Naive thymus-derived CD4-positive, alpha-beta T cell (primary cell): ENCODE data around the gene FAM204A. TPM values are rescaled to one million over a fixed set of nuclear protein-coding genes. Genes with fewer than 3 reads are reported as not detected.

Experiments
- ATAC-seq: fragments of 150-1000 bp; cut with Tn5 transposase; 2 replicates; pipeline ENCODE4 v1.10.0; 2021; ENCODE audit warnings: mild to moderate bottlenecking, moderate library complexity
- CTCF ChIA-PET: fragments of 350-600 bp; sonication (Branson Sonifier 250); formaldehyde crosslinking; loops from one replicate; lab custom pipeline; 2021; ENCODE audit warnings: antibody characterized with exemption; lab: Charles Lee
- POLR2A ChIA-PET: fragments of 350-600 bp; sonication (Branson Sonifier 250); formaldehyde crosslinking; loops from one replicate; lab custom pipeline; 2021; ENCODE audit warnings: antibody characterized with exemption, inconsistent platforms; lab: Charles Lee
- DNase-seq, 9 donors: peaks; one replicate each; pipeline versions ENCODE4 v3.0.0 to v3.0.0-alpha.2; 2020 to 2022; ENCODE audit warnings: mixed read lengths in 1 of 9
- H3K27ac ChIP-seq: one replicate; pipeline ENCODE4 v1.7.0; 2013; ENCODE audit warnings: mild to moderate bottlenecking, low read depth, low read length, moderate library complexity
- H3K27me3 ChIP-seq, 2 donors: one replicate each; pipeline ENCODE4 v1.7.0; 2013; ENCODE audit warnings: low read length in 2 of 2, mild to moderate bottlenecking in 2 of 2, moderate library complexity in 2 of 2; ENCODE audit not compliant: control insufficient read depth in 2 of 2, insufficient read depth in 2 of 2
- H3K36me3 ChIP-seq, 3 experiments: 1 replicate in 2 of 3; 2 replicates in 1 of 3; pipeline ENCODE4 v1.7.0; 2013; ENCODE audit warnings: low read length in 3 of 3, mild to moderate bottlenecking in 3 of 3, moderate library complexity in 1 of 3; ENCODE audit not compliant: insufficient read depth in 3 of 3, control insufficient read depth in 2 of 3
- H3K4me1 ChIP-seq, 2 donors: one replicate each; pipeline ENCODE4 v1.7.0; 2013; ENCODE audit warnings: low read length in 2 of 2, mild to moderate bottlenecking in 2 of 2, moderate library complexity in 1 of 2; ENCODE audit not compliant: control insufficient read depth in 2 of 2, insufficient read depth in 2 of 2
- H3K4me3 ChIP-seq: 2 replicates; pipeline ENCODE4 v1.7.0; 2013; ENCODE audit warnings: mild to moderate bottlenecking, low read length
- H3K9me3 ChIP-seq, 3 experiments: 1 replicate in 2 of 3; 2 replicates in 1 of 3; pipeline ENCODE4 v1.7.0; 2013; ENCODE audit warnings: low read length in 3 of 3; ENCODE audit not compliant: control insufficient read depth in 2 of 3
- H3K27ac Mint-ChIP-seq, 9 donors: one replicate each; pipeline ENCODE4 v1.8.0; 2020 to 2022; ENCODE audit warnings: mixed read lengths in 9 of 9, mild to moderate bottlenecking in 8 of 9, moderate library complexity in 5 of 9, inconsistent platforms in 2 of 9
- H3K27me3 Mint-ChIP-seq, 5 donors: one replicate each; pipeline ENCODE4 v1.8.0; 2021 to 2022; ENCODE audit warnings: mixed read lengths in 5 of 5, mild to moderate bottlenecking in 1 of 5
- H3K36me3 Mint-ChIP-seq, 5 donors: one replicate each; pipeline ENCODE4 v1.8.0; 2020 to 2022; ENCODE audit warnings: mixed read lengths in 5 of 5, mild to moderate bottlenecking in 3 of 5, inconsistent platforms in 1 of 5
- H3K4me1 Mint-ChIP-seq, 7 donors: one replicate each; pipeline ENCODE4 v1.8.0; 2020 to 2022; ENCODE audit warnings: mixed read lengths in 7 of 7, mild to moderate bottlenecking in 3 of 7, inconsistent platforms in 1 of 7
- H3K4me3 Mint-ChIP-seq, 10 donors: one replicate each; pipeline ENCODE4 v1.8.0; 2020 to 2022; ENCODE audit warnings: mild to moderate bottlenecking in 10 of 10, mixed read lengths in 10 of 10, moderate library complexity in 6 of 10, inconsistent platforms in 2 of 10
- H3K9me3 Mint-ChIP-seq, 11 donors: one replicate each; pipeline ENCODE4 v1.8.0; 2020 to 2022; ENCODE audit warnings: mixed read lengths in 11 of 11, mild to moderate bottlenecking in 4 of 11, inconsistent platforms in 1 of 11, moderate library complexity in 1 of 11
- intact Hi-C, 2 donors: fragments of 100-400 bp; cut with micrococcal nuclease; formaldehyde crosslinking; loops; one replicate each; pipeline ENCODE4 v1.15.1; 2023
- polyA plus RNA-seq, 2 donors: library from polyadenylated mRNA; unstranded; fragments of 300-500 nt; fragmentation: Illumina TruSeq; gene quantifications; one replicate each; pipeline ENCODE4 v1.2.3, GENCODE V29; 2021
- total RNA-seq, 6 experiments: library from RNA in 5 of 6; stranded (reverse) in 5 of 6; gene quantifications; 1 replicate in 5 of 6; 2 replicates in 1 of 6; pipeline ENCODE4 v1.2.3 and lab custom pipeline; 2021 to 2026

The FAM204A gene
- total and polyA plus RNA-seq, 7 experiments from 2014 or later, result 56.6 to 122 (median 64.8) TPM

DNA sequence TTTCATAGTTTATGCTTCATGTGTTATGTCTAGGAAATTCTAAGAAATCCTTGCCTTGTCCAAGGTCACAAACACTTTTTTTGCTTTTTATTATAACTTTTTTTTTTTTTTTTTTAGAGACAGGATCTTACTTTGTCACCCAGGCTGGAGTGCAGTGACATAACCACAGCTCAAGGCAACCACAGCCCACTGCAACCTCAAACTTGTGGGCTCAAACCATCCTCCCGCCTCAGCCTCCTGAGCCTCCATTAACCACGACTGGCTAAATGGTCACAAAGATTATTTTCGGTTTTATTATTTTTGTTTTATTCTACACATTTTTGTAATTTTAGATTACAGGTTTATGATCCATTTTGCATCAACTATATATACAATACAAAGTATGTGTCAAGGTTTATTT lies 7.1 kb upstream of the FAM204A start:
- Mint-ChIP-seq H3K4me1 (peaks cover 0 to 2% (median 0%) of the 10 kb centered on the region in 7 donors), H3K9me3 (peaks cover 0 to 8% (median 0%) of the 10 kb centered on the region in 11 donors), H3K27ac (no peak overlapping the region), H3K36me3 (peaks cover 0 to 5% (median 0%) of the 10 kb centered on the region in 5 donors), H3K27me3 (peaks cover 18 to 35% (median 26%) of the 10 kb centered on the region in 5 donors), H3K4me3 (no peak overlapping the region)
- Histone ChIP-seq H3K27me3 (no peaks in the 10 kb centered on the region), H3K4me3 (no peak overlapping the region), H3K4me1 (no peaks in the 10 kb centered on the region), H3K36me3 (no peaks in the 10 kb centered on the region), H3K9me3 (no peaks in the 10 kb centered on the region), H3K27ac (no peak overlapping the region)
- ChIA-PET POLR2A (no interaction called here), CTCF (interaction anchor here (0.6 kb wide), 1 partner anchor 109 kb away, joined by 4 read pairs; no protein-coding TSS in a partner anchor)
- DNase-seq, result no peak
- intact Hi-C loops, result loop anchor here in 1 of 2 donors (10.0 kb wide), 1 partner anchor 196 kb away; no protein-coding TSS in a partner anchor
- ATAC-seq, result no peak

DNA sequence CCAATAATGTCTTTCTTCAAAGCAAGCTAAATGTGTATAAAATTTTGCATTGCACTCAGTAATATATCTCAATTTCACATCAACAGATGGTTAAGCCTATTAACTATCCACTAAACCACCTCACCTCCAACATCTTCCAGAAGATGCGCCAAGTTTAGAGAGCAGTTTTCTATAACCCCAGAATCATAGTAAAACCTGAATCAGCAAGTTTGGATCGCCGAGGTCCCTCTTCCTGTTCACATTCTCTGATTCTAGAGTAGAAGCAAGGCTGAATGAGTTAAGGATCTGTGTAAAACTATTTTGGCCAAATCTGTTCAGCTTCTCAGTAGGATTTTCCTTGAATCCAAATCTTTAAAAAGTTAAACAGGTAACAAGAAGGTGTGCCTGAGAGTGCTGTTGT lies 1.4 kb upstream of the FAM204A start:
- Mint-ChIP-seq H3K36me3 (peaks cover 0 to 7% (median 3%) of the 10 kb centered on the region in 5 donors), H3K27ac (peak overlapping the region in 6 of 9 donors; percentile 76 to 98 (median 91)), H3K27me3 (peaks cover 0 to 5% (median 0%) of the 10 kb centered on the region in 5 donors), H3K9me3 (peaks cover 0 to 7% (median 0%) of the 10 kb centered on the region in 11 donors), H3K4me3 (peak overlapping the region in 8 of 10 donors; percentile 48 to 98 (median 96)), H3K4me1 (peaks cover 15 to 55% (median 46%) of the 10 kb centered on the region in 7 donors)
- Histone ChIP-seq H3K36me3 (peaks cover 0 to 9% (median 0%) of the 10 kb centered on the region in 3 experiments), H3K4me3 (no peak overlapping the region), H3K4me1 (peaks cover 22% of the 10 kb centered on the region in 2 donors), H3K27ac (no peak overlapping the region), H3K27me3 (no peaks in the 10 kb centered on the region), H3K9me3 (no peaks in the 10 kb centered on the region)
- ATAC-seq (no peak), DNase-seq (no peak)
- intact Hi-C loops, result loop anchor here (2.0 to 10.0 kb wide), 6 partner anchors 79 to 1549 kb away; partner anchors contain the start of genes INPP5F (in 1 of the 2), MCMBP (in 1 of the 2), RAB11FIP2 (in 1 of the 2) and SEC23IP (in 1 of the 2)
- ChIA-PET POLR2A (interaction anchor here (0.8 kb wide), 1 partner anchor 981 kb away, joined by 3 read pairs; no protein-coding TSS in a partner anchor), CTCF (interaction anchor here (0.6 kb wide), 1 partner anchor 13 kb away, joined by 3 read pairs; no protein-coding TSS in a partner anchor)

DNA sequence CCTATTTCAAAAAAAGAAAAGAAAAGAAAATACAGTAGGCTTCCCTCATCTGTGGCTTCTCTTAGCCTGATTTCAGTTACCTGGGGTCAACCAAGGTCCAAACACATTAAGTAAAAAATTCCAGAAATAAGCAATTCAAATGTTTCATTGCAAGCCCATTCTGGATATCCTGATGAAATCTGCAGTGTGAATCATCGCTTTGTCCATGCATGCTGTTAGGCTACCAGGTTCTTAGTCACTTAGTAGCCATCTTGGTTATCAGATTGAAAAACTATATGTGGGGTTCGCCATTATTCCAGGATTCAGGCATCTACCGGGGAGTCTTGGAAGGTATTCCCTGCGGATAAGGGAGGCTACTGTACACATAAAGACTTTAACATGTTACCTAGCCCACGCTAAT lies 991 bp upstream of the FAM204A start:
- peak overlapping the region in 6 of 9 donors; percentile 76 to 98 (median 91) for H3K27ac Mint-ChIP-seq
- Histone ChIP-seq H3K9me3 (no peaks in the 10 kb centered on the region), H3K27ac (peak overlapping the region; percentile 78), H3K4me1 (peaks cover 22% of the 10 kb centered on the region in 2 donors), H3K4me3 (no peak overlapping the region), H3K36me3 (peaks cover 0 to 9% (median 0%) of the 10 kb centered on the region in 3 experiments), H3K27me3 (no peaks in the 10 kb centered on the region)
- peaks cover 0 to 7% (median 0%) of the 10 kb centered on the region in 11 donors for H3K9me3 Mint-ChIP-seq
- ATAC-seq (no peak), DNase-seq (no peak)
- ChIA-PET CTCF (no interaction called here), POLR2A (no interaction called here)
- peaks cover 17 to 59% (median 50%) of the 10 kb centered on the region in 7 donors for H3K4me1 Mint-ChIP-seq
- intact Hi-C loops, result loop anchor here (2.0 to 10.0 kb wide), 6 partner anchors 80 to 1549 kb away; partner anchors contain the start of genes INPP5F (in 1 of the 2), MCMBP (in 1 of the 2), RAB11FIP2 (in 1 of the 2) and SEC23IP (in 1 of the 2)
- H3K27me3 Mint-ChIP-seq, result peaks cover 0 to 4% (median 0%) of the 10 kb centered on the region in 5 donors
- H3K4me3 Mint-ChIP-seq, result peak overlapping the region; percentile 20 to 98 (median 96)
- H3K36me3 Mint-ChIP-seq, result peaks cover 0 to 10% (median 3%) of the 10 kb centered on the region in 5 donors

DNA sequence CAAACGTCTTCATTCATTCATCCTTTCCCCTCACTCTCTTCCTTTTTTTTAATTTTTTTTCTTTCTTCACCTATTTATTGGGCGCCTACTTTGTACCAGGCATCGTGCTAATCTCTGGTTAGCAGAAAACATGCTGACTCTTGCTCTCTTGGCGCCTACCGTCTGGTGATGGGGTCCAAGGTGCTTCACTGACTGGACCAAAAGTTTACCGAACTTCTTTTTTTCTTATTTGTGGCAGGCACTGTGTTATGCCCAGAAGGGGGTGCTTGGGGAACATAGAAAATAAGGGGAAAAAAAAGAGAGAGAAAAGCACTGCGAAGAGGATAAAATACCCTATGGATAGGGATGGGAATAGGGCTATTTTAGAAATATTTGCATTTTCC lies 505 bp upstream of the FAM204A start:
- H3K4me3 Mint-ChIP-seq, result peak overlapping the region; percentile 88 to 98 (median 96)
- Histone ChIP-seq H3K4me3 (peak overlapping the region; percentile 69), H3K27me3 (no peaks in the 10 kb centered on the region), H3K9me3 (no peaks in the 10 kb centered on the region), H3K36me3 (peaks cover 0 to 9% (median 0%) of the 10 kb centered on the region in 3 experiments), H3K27ac (peak overlapping the region; percentile 78), H3K4me1 (peaks cover 22% of the 10 kb centered on the region in 2 donors)
- peaks cover 20 to 64% (median 55%) of the 10 kb centered on the region in 7 donors for H3K4me1 Mint-ChIP-seq
- ChIA-PET CTCF (no interaction called here), POLR2A (no interaction called here)
- H3K27me3 Mint-ChIP-seq, result peaks cover 0 to 2% (median 0%) of the 10 kb centered on the region in 5 donors
- DNase-seq, result no peak
- intact Hi-C loops, result loop anchor here (1.0 to 10.0 kb wide), 13 partner anchors 80 to 1550 kb away; partner anchors contain the start of genes PDZD8 (in 2 of the 2), RAB11FIP2 (in 2 of the 2), INPP5F (in 1 of the 2) and MCMBP (in 1 of the 2)
- ATAC-seq, result no peak
- H3K27ac Mint-ChIP-seq, result peak overlapping the region; percentile 84 to 98 (median 95)
- H3K9me3 Mint-ChIP-seq, result peaks cover 0 to 7% (median 0%) of the 10 kb centered on the region in 11 donors
- H3K36me3 Mint-ChIP-seq, result peaks cover 0 to 10% (median 3%) of the 10 kb centered on the region in 5 donors

DNA sequence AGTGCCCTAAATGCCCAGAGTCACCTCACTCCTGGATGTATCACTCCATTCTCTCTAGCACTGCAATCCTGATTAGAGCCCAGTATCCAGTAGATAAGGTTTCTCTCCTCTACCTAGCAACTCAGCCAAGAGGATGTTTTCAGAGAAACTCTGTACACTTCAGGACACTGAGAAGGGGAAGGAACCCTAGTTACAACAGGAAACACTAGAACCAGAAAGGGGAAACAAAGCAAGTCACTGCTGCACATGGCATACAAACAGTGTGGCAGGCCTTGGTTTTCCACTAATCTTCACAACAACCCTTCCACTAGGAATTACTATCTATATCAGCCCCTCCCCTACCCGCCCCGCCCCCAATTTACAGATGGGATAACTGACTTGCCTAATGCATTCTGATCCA lies 1.6 kb downstream of the FAM204A start:
- Mint-ChIP-seq H3K27ac (peak overlapping the region in 7 of 9 donors; percentile 20 to 91 (median 61)), H3K4me3 (peak overlapping the region; percentile 61 to 98 (median 94)), H3K9me3 (peaks cover 0 to 7% (median 0%) of the 10 kb centered on the region in 11 donors), H3K4me1 (peaks cover 20 to 73% (median 59%) of the 10 kb centered on the region in 7 donors), H3K27me3 (no peaks in the 10 kb centered on the region), H3K36me3 (peaks cover 0 to 18% (median 8%) of the 10 kb centered on the region in 5 donors)
- H3K4me3 ChIP-seq, result no peak overlapping the region
- H3K27ac ChIP-seq, result no peak overlapping the region
- DNase-seq (no peak), ATAC-seq (no peak)
- peaks cover 0 to 16% (median 7%) of the 10 kb centered on the region in 3 experiments for H3K36me3 ChIP-seq
- intact Hi-C loops, result loop anchor here (5.0 to 10.0 kb wide), 4 partner anchors 204 to 1552 kb away; partner anchors contain the start of genes INPP5F (in 1 of the 2), MCMBP (in 1 of the 2) and SEC23IP (in 1 of the 2)
- no peaks in the 10 kb centered on the region for H3K27me3 ChIP-seq
- H3K9me3 ChIP-seq, result no peaks in the 10 kb centered on the region
- ChIA-PET POLR2A (no interaction called here), CTCF (interaction anchor here (0.6 kb wide), 1 partner anchor 37 kb away, joined by 4 read pairs; no protein-coding TSS in a partner anchor)
- H3K4me1 ChIP-seq, result peaks cover 22% of the 10 kb centered on the region in 2 donors

DNA sequence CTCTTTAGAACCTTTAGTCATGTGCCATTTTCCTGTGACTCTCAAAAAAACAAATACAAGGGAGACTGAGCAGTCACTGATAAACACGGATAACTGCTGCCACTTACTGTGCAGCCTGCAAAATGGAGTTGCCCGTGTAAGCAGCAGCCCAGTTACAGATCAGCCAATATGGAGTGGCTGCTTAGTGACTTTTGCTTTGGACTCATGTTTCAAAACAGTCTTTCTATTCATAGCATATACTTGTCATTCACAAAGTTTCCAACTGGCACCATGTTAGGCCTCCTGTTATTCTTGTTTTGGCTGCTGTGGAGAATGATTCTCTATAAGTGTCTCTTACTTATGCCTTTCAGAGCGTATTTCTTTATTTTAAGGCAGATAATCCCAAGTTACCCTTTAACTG lies 3.0 kb downstream of the FAM204A start:
- no peaks in the 10 kb centered on the region for H3K27me3 Mint-ChIP-seq
- H3K27ac Mint-ChIP-seq, result no peak overlapping the region
- peaks cover 6 to 27% (median 17%) of the 10 kb centered on the region in 5 donors for H3K36me3 Mint-ChIP-seq
- peaks cover 22% of the 10 kb centered on the region in 2 donors for H3K4me1 ChIP-seq
- no peak overlapping the region for H3K27ac ChIP-seq
- ChIA-PET CTCF (no interaction called here), POLR2A (no interaction called here)
- ATAC-seq (no peak), DNase-seq (no peak)
- peaks cover 0 to 7% (median 0%) of the 10 kb centered on the region in 11 donors for H3K9me3 Mint-ChIP-seq
- peaks cover 0 to 29% (median 10%) of the 10 kb centered on the region in 3 experiments for H3K36me3 ChIP-seq
- no peaks in the 10 kb centered on the region for H3K27me3 ChIP-seq
- H3K4me1 Mint-ChIP-seq, result peaks cover 22 to 78% (median 61%) of the 10 kb centered on the region in 7 donors
- H3K4me3 Mint-ChIP-seq, result peak overlapping the region in 2 of 10 donors; percentile 6 to 96
- intact Hi-C loops, result no loop called here
- H3K4me3 ChIP-seq, result no peak overlapping the region
- no peaks in the 10 kb centered on the region for H3K9me3 ChIP-seq
